ENCODE results near the gene BTBD3. TPM values are rescaled to one million over a fixed set of nuclear protein-coding genes. Genes with fewer than 3 reads are reported as not detected.

The BTBD3 gene
- total RNA-seq, 2 experiments from 2014 or later, result 3.7 to 4.3 TPM

DNA sequence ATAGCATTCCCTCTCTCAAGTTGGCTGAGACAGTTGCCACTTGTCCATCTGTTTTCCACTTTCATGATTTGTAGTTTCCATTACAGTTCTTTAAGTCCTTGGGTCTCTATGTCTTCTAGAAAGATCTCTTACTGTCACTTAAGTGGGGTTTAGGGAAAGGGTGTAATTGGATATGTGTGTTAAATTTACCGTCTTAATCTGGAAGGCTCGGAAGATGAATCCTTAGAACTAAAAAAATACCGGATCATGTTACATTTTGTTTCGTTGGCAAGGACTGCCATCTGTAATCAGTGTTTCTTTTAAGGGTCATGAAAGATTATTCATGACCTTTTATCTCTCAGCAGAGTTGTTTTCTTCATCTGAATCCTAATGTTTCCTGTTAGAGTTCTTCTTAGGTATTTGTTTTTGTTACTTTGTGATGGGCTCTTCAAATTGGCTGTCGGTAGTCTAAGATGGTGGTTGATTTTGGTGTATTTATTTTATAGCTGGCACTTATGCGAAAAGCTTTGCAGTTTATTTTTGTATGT lies 21.8 kb upstream of the BTBD3 start:
- Mint-ChIP-seq H3K4me1 (ENCODE audit: low read depth) (peaks cover 16% of the 10 kb centered on the region), H3K9me3 (ENCODE audit: insufficient read depth) (no peaks in the 10 kb centered on the region), H3K4me3 (no peak overlapping the region), H3K27me3 (ENCODE audit: low read depth) (peaks cover 6% of the 10 kb centered on the region), H3K27ac (no peak overlapping the region), H3K36me3 (ENCODE audit: low read depth) (no peaks in the 10 kb centered on the region)
- DNase-seq (no peak), ATAC-seq (no peak)
- POLR2A ChIA-PET, result no interaction called here
- CTCF ChIA-PET, result no interaction called here

DNA sequence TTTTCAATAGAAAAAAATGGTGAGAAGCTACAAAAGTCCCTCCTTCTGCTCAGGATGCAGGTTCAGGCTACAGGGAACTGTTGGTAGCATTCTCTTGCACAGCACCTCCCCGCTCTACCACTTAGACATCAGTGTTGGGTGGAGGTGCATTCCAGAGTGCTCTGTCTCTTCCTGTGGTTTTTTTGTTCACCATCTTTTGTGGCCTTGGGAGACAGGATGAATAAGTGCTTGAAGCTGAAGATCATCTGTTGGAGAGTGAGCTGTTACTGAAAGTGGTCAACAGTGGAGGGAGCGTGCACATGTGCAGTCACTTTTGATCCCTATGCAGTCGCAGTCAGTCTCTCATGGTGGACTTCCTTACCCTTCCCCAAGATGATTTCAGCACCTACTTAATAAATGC lies 16.6 kb upstream of the BTBD3 start:
- no peaks in the 10 kb centered on the region for H3K4me1 Mint-ChIP-seq (ENCODE audit: low read depth)
- POLR2A ChIA-PET, result no interaction called here

DNA sequence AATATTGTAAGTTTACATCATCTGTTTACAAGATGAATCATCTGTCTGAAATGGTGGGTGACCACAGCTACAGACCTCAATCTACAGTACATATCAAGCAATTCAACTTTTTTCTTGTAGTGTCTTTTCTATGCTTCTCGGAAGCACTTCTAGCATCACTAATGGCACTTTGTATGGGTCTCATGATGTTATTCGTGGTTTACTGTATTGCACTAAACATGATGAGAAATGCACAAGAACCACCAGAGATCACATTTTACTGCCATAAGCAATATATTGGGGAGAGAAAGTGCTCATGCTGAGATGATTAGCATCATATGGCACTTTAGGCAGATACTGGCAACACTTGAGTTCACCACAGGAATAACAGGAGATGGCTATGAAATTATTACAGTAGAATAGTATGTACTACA lies 15.4 kb upstream of the BTBD3 start:
- Mint-ChIP-seq H3K4me1 (ENCODE audit: low read depth) (no peaks in the 10 kb centered on the region), H3K4me3 (no peak overlapping the region), H3K9me3 (ENCODE audit: insufficient read depth) (no peaks in the 10 kb centered on the region), H3K27ac (no peak overlapping the region), H3K27me3 (ENCODE audit: low read depth) (no peaks in the 10 kb centered on the region), H3K36me3 (ENCODE audit: low read depth) (no peaks in the 10 kb centered on the region)
- ATAC-seq (no peak), DNase-seq (no peak)
- ChIA-PET CTCF (interaction anchor here (3.6 kb wide), 1 partner anchor 10 kb away, joined by 17 read pairs; no protein-coding TSS in a partner anchor), POLR2A (no interaction called here)

More for the DNA sequence above, 16.6 kb upstream of the BTBD3 start:
- DNase-seq (no peak), ATAC-seq (no peak)
- no peaks in the 10 kb centered on the region for H3K9me3 Mint-ChIP-seq (ENCODE audit: insufficient read depth)
- H3K27me3 Mint-ChIP-seq (ENCODE audit: low read depth), result no peaks in the 10 kb centered on the region
- no peaks in the 10 kb centered on the region for H3K36me3 Mint-ChIP-seq (ENCODE audit: low read depth)
- no peak overlapping the region for H3K27ac Mint-ChIP-seq
- CTCF ChIA-PET, result interaction anchor here (3.6 kb wide), 1 partner anchor 12 kb away, joined by 17 read pairs; no protein-coding TSS in a partner anchor
- no peak overlapping the region for H3K4me3 Mint-ChIP-seq

DNA sequence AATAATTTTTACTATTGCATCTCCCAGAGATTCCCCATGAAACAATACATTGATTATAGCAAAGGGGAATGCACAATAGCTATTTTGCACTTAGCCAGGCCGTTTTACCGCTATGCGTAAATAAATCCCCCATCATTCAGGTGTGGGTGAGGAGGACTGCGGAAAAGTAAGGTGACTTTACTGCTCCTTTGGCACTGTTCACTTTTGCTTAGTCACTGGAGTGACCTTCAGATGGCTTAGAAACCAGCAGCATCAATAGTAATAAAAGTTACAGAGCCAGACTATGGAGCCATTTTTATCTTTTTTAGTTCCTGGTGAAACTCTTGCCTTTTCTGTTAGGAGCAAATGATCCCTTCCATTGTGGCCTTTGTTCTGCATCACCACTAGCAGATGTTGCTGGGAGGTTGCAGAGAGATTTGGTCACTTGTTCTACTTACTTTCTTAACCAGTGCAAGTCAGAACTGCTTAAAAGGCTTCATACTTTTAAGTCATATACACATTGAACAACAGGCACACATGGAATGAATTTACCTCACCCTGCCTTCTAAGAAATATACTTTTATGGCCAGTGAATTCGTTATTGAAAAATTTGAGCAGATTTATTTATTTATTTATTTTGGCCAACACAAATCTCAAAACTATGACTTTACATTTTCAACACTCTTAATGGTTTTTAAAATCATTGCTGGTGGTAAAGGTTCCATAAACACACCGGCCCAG lies 12.1 kb upstream of the BTBD3 start:
- H3K4me3 Mint-ChIP-seq, result no peak overlapping the region
- DNase-seq (no peak), ATAC-seq (no peak)
- H3K27me3 Mint-ChIP-seq (ENCODE audit: low read depth), result no peaks in the 10 kb centered on the region
- POLR2A ChIA-PET, result no interaction called here
- no peaks in the 10 kb centered on the region for H3K4me1 Mint-ChIP-seq (ENCODE audit: low read depth)
- CTCF ChIA-PET, result no interaction called here
- H3K27ac Mint-ChIP-seq, result no peak overlapping the region
- no peaks in the 10 kb centered on the region for H3K9me3 Mint-ChIP-seq (ENCODE audit: insufficient read depth)
- H3K36me3 Mint-ChIP-seq (ENCODE audit: low read depth), result no peaks in the 10 kb centered on the region

DNA sequence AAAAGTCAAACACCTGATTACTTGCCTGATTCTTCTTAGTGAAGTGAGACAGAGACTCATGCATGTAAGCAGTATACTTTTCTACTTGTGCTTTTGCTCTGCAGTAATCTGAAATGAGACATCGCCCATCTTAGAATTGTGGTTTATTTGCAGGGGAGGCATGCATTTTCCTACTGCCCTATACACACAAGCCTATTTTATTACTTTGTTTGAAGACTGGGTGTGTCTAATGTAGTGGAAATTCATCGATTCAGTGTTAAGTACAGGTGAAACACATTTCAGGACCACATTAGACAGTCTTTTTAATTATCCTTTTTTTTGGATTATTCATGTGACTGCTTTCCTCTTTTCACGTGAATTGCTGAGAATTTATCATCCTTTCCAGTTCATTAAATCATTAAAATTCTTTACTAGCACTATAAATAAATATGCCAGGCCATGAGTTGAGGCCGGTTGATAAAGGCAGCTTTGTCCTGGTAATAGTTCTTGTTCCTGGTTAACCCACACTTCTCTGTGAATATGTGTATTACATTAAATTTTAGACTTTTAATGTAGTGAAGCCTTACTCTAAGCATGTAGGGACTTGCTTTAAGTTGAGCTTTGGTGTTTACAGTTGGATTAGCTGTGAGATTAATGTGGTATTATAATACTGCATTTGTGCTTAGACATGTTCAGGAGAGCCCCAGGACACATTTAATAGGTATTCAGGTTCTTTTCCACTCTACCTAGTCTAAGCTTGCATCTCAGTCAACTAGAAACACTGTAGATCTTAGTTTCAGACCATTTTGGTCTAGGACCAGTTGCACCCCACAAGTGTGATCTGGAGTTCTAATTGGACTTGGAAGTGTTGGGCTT lies 10.8 kb upstream of the BTBD3 start:
- POLR2A ChIA-PET, result no interaction called here
- no peaks in the 10 kb centered on the region for H3K27me3 Mint-ChIP-seq (ENCODE audit: low read depth)
- H3K9me3 Mint-ChIP-seq (ENCODE audit: insufficient read depth), result no peaks in the 10 kb centered on the region
- CTCF ChIA-PET, result no interaction called here
- H3K4me3 Mint-ChIP-seq, result no peak overlapping the region
- ATAC-seq, result no peak
- H3K36me3 Mint-ChIP-seq (ENCODE audit: low read depth), result no peaks in the 10 kb centered on the region
- no peak for DNase-seq
- H3K27ac Mint-ChIP-seq, result no peak overlapping the region
- H3K4me1 Mint-ChIP-seq (ENCODE audit: low read depth), result peaks cover 1% of the 10 kb centered on the region

DNA sequence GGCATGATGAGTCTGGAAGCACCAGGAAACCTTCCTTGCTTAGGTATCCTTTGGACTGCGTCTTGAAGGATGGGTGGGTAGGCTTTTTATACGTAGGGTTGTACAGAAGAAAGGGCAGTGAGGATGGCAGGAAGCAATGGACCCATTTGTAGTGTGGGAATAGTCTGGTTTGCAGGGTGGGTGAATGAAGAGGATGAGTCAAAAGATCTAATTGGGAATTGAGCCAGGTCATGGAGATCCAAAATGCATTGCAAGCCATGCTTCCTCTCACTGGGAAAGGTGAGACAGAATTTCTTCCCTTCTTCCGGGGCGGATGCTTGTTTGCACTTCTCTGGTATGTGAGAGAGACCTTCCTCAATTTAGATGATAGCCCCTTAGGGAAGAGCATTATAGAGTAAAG lies 10.1 kb upstream of the BTBD3 start:
- peaks cover 8% of the 10 kb centered on the region for H3K4me1 Mint-ChIP-seq (ENCODE audit: low read depth)
- no peak overlapping the region for H3K4me3 Mint-ChIP-seq
- H3K27me3 Mint-ChIP-seq (ENCODE audit: low read depth), result no peaks in the 10 kb centered on the region
- H3K9me3 Mint-ChIP-seq (ENCODE audit: insufficient read depth), result no peaks in the 10 kb centered on the region
- H3K27ac Mint-ChIP-seq, result no peak overlapping the region
- no peak for DNase-seq
- no peak for ATAC-seq
- H3K36me3 Mint-ChIP-seq (ENCODE audit: low read depth), result no peaks in the 10 kb centered on the region
- ChIA-PET POLR2A (no interaction called here), CTCF (no interaction called here)

DNA sequence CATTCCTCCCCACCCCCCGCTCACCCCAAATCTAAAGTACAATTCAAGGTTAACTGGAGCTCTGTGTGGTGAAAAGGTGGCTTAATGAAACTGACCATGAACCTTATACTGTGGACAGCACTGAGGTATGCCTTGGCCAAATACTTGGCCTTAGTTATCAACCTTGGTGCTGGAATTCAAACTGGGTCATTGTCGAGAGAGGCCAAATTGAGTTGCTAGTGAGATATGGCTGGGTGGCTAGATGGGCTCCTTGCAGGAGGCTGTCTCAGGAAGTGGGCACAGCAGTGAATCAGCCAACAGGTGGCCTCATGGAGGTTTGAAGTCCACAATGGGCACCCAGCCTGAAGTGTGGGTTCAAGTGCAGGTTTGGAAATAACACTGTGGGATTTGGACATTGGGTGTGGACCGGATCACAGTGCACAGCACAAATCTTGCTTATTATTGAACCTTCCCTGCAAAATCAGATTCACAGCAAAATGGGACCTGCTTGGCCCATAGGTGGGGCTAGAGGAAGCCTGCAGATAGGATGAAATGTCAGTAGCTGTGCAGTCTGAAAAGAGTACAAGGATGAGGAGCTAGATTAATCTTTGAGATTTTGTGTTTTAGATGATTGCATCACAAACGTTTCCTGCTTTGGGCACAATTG lies 5.6 kb upstream of the BTBD3 start:
- no peak for ATAC-seq
- ChIA-PET POLR2A (no interaction called here), CTCF (interaction anchor here (2.8 kb wide), 1 partner anchor 10 kb away, joined by 17 read pairs; no protein-coding TSS in a partner anchor)
- Mint-ChIP-seq H3K4me1 (ENCODE audit: low read depth) (peaks cover 8% of the 10 kb centered on the region), H3K36me3 (ENCODE audit: low read depth) (no peaks in the 10 kb centered on the region), H3K9me3 (ENCODE audit: insufficient read depth) (no peaks in the 10 kb centered on the region), H3K4me3 (no peak overlapping the region), H3K27ac (no peak overlapping the region), H3K27me3 (ENCODE audit: low read depth) (no peaks in the 10 kb centered on the region)
- DNase-seq, result no peak

DNA sequence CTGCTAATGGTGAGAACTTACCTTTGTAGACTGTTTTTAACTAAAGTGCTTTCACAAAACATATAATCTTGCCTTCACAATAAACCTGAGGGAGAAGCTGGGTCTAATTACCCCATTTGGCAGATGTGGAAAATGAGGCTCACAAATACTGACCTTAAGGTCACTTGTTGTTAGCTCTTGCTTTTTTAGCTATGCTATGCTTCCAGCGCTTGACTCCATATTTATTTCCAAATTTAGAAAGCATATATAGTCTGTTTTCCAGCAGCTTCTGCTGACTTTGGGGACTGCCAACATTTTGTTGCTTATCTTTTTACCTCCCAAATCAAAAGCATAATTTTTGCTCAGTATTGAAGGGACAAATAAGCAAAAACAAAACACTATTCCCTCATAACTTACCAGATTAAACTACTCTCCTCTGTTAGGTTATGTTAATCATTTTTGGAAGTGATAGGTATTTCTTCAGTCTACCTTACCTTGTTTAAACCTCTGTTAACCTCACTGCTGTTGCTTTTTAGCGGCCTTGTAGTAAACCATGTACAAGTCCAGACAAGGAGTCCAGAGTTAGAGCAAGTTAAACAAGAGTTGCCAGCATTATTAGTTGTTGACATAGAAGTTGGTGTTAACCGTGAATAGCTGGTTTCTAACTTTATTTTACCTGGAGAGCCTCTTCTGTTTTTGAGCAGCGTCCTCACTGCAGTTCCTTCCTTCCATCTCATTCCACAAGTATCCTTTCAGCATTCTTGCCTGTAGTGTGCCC lies 4.9 kb upstream of the BTBD3 start:
- no peak overlapping the region for H3K4me3 Mint-ChIP-seq
- POLR2A ChIA-PET, result no interaction called here
- no peak for ATAC-seq

DNA sequence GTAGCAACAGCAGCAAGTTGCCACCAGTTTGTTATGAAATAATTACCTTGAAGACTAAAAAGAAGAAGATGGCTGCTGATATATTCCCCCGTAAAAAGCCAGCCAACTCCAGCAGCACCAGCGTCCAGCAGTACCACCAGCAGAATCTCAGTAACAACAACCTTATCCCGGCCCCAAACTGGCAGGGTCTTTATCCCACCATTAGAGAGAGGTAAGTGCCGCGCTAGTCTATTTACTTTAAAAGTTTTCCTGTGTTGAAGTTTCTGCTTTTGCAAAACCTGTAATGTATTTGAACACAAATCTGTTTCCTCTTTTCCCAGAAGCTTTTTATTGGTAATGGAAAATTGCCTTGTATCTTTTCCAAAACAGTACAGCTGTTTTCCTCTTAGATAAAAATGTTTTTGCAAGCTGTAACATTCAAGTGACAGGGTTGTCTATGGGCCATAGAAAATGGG lies 725 bp downstream of the BTBD3 start:
- DNase-seq, result no peak
- H3K27ac Mint-ChIP-seq, result no peak overlapping the region
- H3K4me3 Mint-ChIP-seq, result no peak overlapping the region
- ChIA-PET CTCF (no interaction called here), POLR2A (no interaction called here)
- H3K9me3 Mint-ChIP-seq (ENCODE audit: insufficient read depth), result no peaks in the 10 kb centered on the region
- H3K27me3 Mint-ChIP-seq (ENCODE audit: low read depth), result no peaks in the 10 kb centered on the region
- peaks cover 6% of the 10 kb centered on the region for H3K36me3 Mint-ChIP-seq (ENCODE audit: low read depth)
- no peak for ATAC-seq
- H3K4me1 Mint-ChIP-seq (ENCODE audit: low read depth), result no peaks in the 10 kb centered on the region

More for the DNA sequence above, 4.9 kb upstream of the BTBD3 start:
- CTCF ChIA-PET, result interaction anchor here (2.8 kb wide), 1 partner anchor 10 kb away, joined by 17 read pairs; no protein-coding TSS in a partner anchor
- Mint-ChIP-seq H3K9me3 (ENCODE audit: insufficient read depth) (no peaks in the 10 kb centered on the region), H3K27me3 (ENCODE audit: low read depth) (no peaks in the 10 kb centered on the region), H3K36me3 (ENCODE audit: low read depth) (no peaks in the 10 kb centered on the region), H3K4me1 (ENCODE audit: low read depth) (peaks cover 8% of the 10 kb centered on the region), H3K27ac (no peak overlapping the region)
- no peak for DNase-seq

DNA sequence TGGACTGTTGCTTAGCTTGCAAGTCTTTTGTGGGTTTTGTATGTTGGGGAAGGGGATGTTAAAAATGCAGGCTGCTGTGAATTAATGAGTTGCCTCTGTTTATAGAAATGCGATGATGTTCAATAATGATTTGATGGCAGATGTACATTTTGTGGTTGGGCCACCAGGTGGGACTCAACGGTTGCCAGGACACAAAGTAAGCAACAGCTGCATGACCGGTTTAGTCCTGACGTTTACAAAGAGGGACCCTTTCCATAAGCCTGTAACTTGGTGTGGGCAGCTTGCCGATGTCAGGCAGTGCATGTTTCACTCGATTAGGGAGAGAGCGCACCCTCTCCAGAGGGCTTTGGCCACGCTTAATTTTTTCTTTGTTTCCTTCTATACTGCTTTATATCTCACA lies 1.3 kb downstream of the BTBD3 start:
- DNase-seq, result no peak
- Mint-ChIP-seq H3K9me3 (ENCODE audit: insufficient read depth) (no peaks in the 10 kb centered on the region), H3K4me3 (no peak overlapping the region), H3K27me3 (ENCODE audit: low read depth) (no peaks in the 10 kb centered on the region), H3K4me1 (ENCODE audit: low read depth) (no peaks in the 10 kb centered on the region), H3K27ac (no peak overlapping the region), H3K36me3 (ENCODE audit: low read depth) (peaks cover 6% of the 10 kb centered on the region)
- POLR2A ChIA-PET, result interaction anchor here (0.5 kb wide), 1 partner anchor 1483 kb away, joined by 3 read pairs; no protein-coding TSS in a partner anchor
- no peak for ATAC-seq
- CTCF ChIA-PET, result no interaction called here

DNA sequence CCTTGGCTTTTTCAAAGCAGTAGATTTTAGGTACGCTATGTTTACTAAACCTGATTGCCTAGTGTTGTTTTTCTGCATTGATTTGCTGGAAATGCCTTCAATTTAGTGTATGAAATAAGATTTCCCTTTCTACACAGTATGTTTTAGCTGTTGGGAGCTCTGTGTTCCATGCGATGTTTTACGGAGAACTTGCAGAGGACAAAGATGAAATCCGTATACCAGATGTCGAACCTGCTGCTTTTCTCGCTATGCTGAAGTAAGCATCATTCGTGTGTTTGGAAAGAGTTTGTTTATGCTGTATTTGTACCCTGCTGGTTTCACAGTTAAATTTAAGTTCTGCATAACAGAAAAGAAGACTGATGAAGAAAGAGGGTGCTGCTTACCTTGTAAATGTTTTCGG lies 1.9 kb downstream of the BTBD3 start:
- CTCF ChIA-PET, result no interaction called here
- no peak for ATAC-seq

More for the DNA sequence above, 1.9 kb downstream of the BTBD3 start:
- no peak overlapping the region for H3K27ac Mint-ChIP-seq
- H3K36me3 Mint-ChIP-seq (ENCODE audit: low read depth), result peaks cover 6% of the 10 kb centered on the region
- H3K27me3 Mint-ChIP-seq (ENCODE audit: low read depth), result no peaks in the 10 kb centered on the region
- no peak overlapping the region for H3K4me3 Mint-ChIP-seq
- no peak for DNase-seq
- H3K4me1 Mint-ChIP-seq (ENCODE audit: low read depth), result no peaks in the 10 kb centered on the region
- no peaks in the 10 kb centered on the region for H3K9me3 Mint-ChIP-seq (ENCODE audit: insufficient read depth)
- POLR2A ChIA-PET, result no interaction called here

Measured in activated CD8-positive, alpha-beta T cell treated with anti-CD3 and anti-CD28 coated beads, Interleukin-2, amount 10 ng/mL, durations not matched to agents 7 days and 5 days (primary cell).